Measurements from ENCODE around the gene SPPL2B. TPM values are rescaled to one million over a fixed set of nuclear protein-coding genes. Genes with fewer than 3 reads are reported as not detected.
A peak's percentile ranks its signal among the peaks of the same experiment; 100 is the strongest.

SPPL2B gene
- total and polyA plus RNA-seq, 9 donors: 1.5 to 66.6 (median 47.9) TPM

GRCh38 chr19:2353887-2354592 lies 25.6 kb downstream of the SPPL2B start:
- no peaks in the 10 kb centered on the region for H3K27me3 ChIP-seq
- H3K36me3 ChIP-seq: no peaks in the 10 kb centered on the region
- peak in 1 of 5 donors; percentile 20 for DNase-seq
- H3K9me3 ChIP-seq: no peaks in the 10 kb centered on the region
- H3K4me1 ChIP-seq (ENCODE audit: insufficient read depth): no peaks in the 10 kb centered on the region
- no peak for TF ChIP-seq POLR2A (IDR thresholded peaks at IDR 0.05)
- TF ChIP-seq CTCF (IDR thresholded peaks at IDR 0.05): no peak
- no peak for TF ChIP-seq EP300 (IDR thresholded peaks at IDR 0.05)
- no peak overlapping the region for H3K27ac ChIP-seq
- 86 to 87% (median 86%) methylated on average over 34 of the region's 34 CpGs for WGBS, 3 donors
- intact Hi-C loops (cut with DNase I): no loop called here
- no peak overlapping the region for H3K4me3 ChIP-seq

GRCh38 chr19:2354670-2355069 lies 26.2 kb downstream of the SPPL2B start:
- H3K9me3 ChIP-seq: no peaks in the 10 kb centered on the region
- no peaks in the 10 kb centered on the region for H3K27me3 ChIP-seq
- TF ChIP-seq POLR2A (IDR thresholded peaks at IDR 0.05): no peak
- no peak for TF ChIP-seq EP300 (IDR thresholded peaks at IDR 0.05)
- TF ChIP-seq CTCF (IDR thresholded peaks at IDR 0.05): no peak
- no peaks in the 10 kb centered on the region for H3K4me1 ChIP-seq (ENCODE audit: insufficient read depth)
- no peak overlapping the region for H3K27ac ChIP-seq
- H3K36me3 ChIP-seq: no peaks in the 10 kb centered on the region
- intact Hi-C loops (cut with DNase I): no loop called here
- no peak overlapping the region for H3K4me3 ChIP-seq
- WGBS, 3 donors: 83 to 87% (median 86%) methylated on average over 17 of the region's 17 CpGs
- DNase-seq: peak in 2 of 5 donors; percentile 14 to 15

GRCh38 chr19:2355168-2356035 lies 26.9 kb downstream of the SPPL2B start:
- DNase-seq: no peak
- 78 to 87% (median 81%) methylated on average over 24 of the region's 24 CpGs for WGBS, 3 donors
- no peak for TF ChIP-seq POLR2A (IDR thresholded peaks at IDR 0.05)
- no peak for TF ChIP-seq CTCF (IDR thresholded peaks at IDR 0.05)
- TF ChIP-seq EP300 (IDR thresholded peaks at IDR 0.05): no peak
- Histone ChIP-seq H3K4me1 (ENCODE audit: insufficient read depth) (no peaks in the 10 kb centered on the region), H3K4me3 (no peak overlapping the region), H3K27me3 (no peaks in the 10 kb centered on the region), H3K36me3 (no peaks in the 10 kb centered on the region), H3K9me3 (no peaks in the 10 kb centered on the region), H3K27ac (no peak overlapping the region)
- intact Hi-C loops (cut with DNase I): no loop called here

- intact Hi-C loops (cut with DNase I): no loop called here
- 74 to 86% (median 79%) methylated on average over 21 of the region's 21 CpGs for WGBS, 3 donors
- TF ChIP-seq CTCF (IDR thresholded peaks at IDR 0.05) (no peak), POLR2A (IDR thresholded peaks at IDR 0.05) (no peak), EP300 (IDR thresholded peaks at IDR 0.05) (no peak)
- Histone ChIP-seq H3K36me3 (no peaks in the 10 kb centered on the region), H3K27me3 (no peaks in the 10 kb centered on the region), H3K27ac (no peak overlapping the region), H3K4me1 (ENCODE audit: insufficient read depth) (no peaks in the 10 kb centered on the region), H3K9me3 (no peaks in the 10 kb centered on the region), H3K4me3 (no peak overlapping the region)
- DNase-seq: peak in 1 of 5 donors; percentile 14
These were observed 27.7 kb downstream of the SPPL2B start for GRCh38 chr19:2356036-2356646.

All from ovary (tissue), 9 donors.